Neural cell (in vitro differentiated cells): ENCODE measurements around the gene PPIL6. TPM values are rescaled to one million over a fixed set of nuclear protein-coding genes. Genes with fewer than 3 reads are reported as not detected.

Source experiments
- H2AFZ ChIP-seq: fragments of 200-600, 300-800 bp; sonication (generic), shearing (Covaris generic); 2 replicates; pipeline ENCODE4 v1.6.0; 2014; ENCODE audit warnings: low read depth, mild to moderate bottlenecking, antibody characterized with exemption, low read length, moderate library complexity
- H3F3A ChIP-seq: fragments of 200-600 bp; shearing (Covaris generic); 2 replicates; pipeline ENCODE4 v1.6.1; 2016; ENCODE audit warnings: mild to moderate bottlenecking, moderate library complexity, mixed read lengths, antibody characterized with exemption, low read length; ENCODE audit not compliant: insufficient read depth, poor library complexity, severe bottlenecking
- H3K27ac ChIP-seq: fragments of 200-600, 300-800 bp; sonication (generic), shearing (Covaris generic); 2 replicates; pipeline ENCODE4 v1.5.1; 2014; ENCODE audit warnings: mild to moderate bottlenecking, low read length, moderate library complexity
- H3K27me3 ChIP-seq: fragments of 300-800, 200-600 bp; sonication (generic), shearing (Covaris generic); 2 replicates; pipeline ENCODE4 v1.6.0; 2014; ENCODE audit warnings: mild to moderate bottlenecking, low read depth, low read length, moderate library complexity; ENCODE audit not compliant: insufficient read depth
- H3K36me3 ChIP-seq: fragments of 300-800, 200-600 bp; sonication (generic), shearing (Covaris generic); 2 replicates; pipeline ENCODE4 v1.5.1; 2014; ENCODE audit warnings: mild to moderate bottlenecking, antibody characterized with exemption, low read length, moderate library complexity; ENCODE audit not compliant: insufficient read depth
- H3K4me2 ChIP-seq: fragments of 300-800, 200-600 bp; sonication (generic), shearing (Covaris generic); 2 replicates; pipeline ENCODE4 v1.6.0; 2014; ENCODE audit warnings: mild to moderate bottlenecking, low read length
- H3K4me3 ChIP-seq: fragments of 300-800, 200-600 bp; sonication (generic), shearing (Covaris generic); 2 replicates; pipeline ENCODE4 v1.5.1; 2014; ENCODE audit warnings: mild to moderate bottlenecking, low read length, moderate library complexity
- H3K79me2 ChIP-seq: fragments of 200-600 bp; shearing (Covaris generic); replicated peaks from 2 replicates; pipeline ENCODE4 v1.6.0; 2014; ENCODE audit warnings: mild to moderate bottlenecking, low read length, moderate library complexity; ENCODE audit not compliant: insufficient read depth
- H3K9ac ChIP-seq: fragments of 300-800, 200-600 bp; sonication (generic), shearing (Covaris generic); 2 replicates; pipeline ENCODE4 v1.6.1; 2016; ENCODE audit warnings: mild to moderate bottlenecking, low read length, mixed read lengths
- H3K9me2 ChIP-seq: fragments of 200-600 bp; shearing (Covaris generic); 2 replicates; pipeline ENCODE4 v1.6.1; 2016; ENCODE audit warnings: mild to moderate bottlenecking, low read length, mixed read lengths; ENCODE audit not compliant: insufficient read depth
- H3K9me3 ChIP-seq: fragments of 200-600, 300-800 bp; sonication (generic), shearing (Covaris generic); 2 replicates; pipeline ENCODE4 v1.6.1; 2016; ENCODE audit warnings: mild to moderate bottlenecking, mixed run types, low read length, moderate library complexity, mixed read lengths
- H4K20me1 ChIP-seq: fragments of 200-600 bp; shearing (Covaris generic); 2 replicates; pipeline ENCODE4 v1.6.1; 2016; ENCODE audit warnings: mild to moderate bottlenecking, mixed run types; ENCODE audit not compliant: insufficient read depth
- CTCF ChIP-seq: fragments of 450-650 bp; IDR thresholded peaks from 2 replicates; pipeline ENCODE4 v1.5.1; 2014; ENCODE audit warnings: antibody characterized with exemption, mild to moderate bottlenecking, moderate library complexity; ENCODE audit not compliant: poor library complexity, severe bottlenecking
- EP300 ChIP-seq: fragments of 450-650 bp; conservative IDR thresholded peaks from 2 replicates; pipeline ENCODE4 v1.6.1; 2014; ENCODE audit warnings: antibody characterized with exemption, mild to moderate bottlenecking, moderate library complexity; ENCODE audit not compliant: poor library complexity, severe bottlenecking
- EZH2 ChIP-seq: fragments of 200-600, 300-800 bp; shearing (Covaris generic), sonication (generic); IDR thresholded peaks from 2 replicates; pipeline ENCODE4 v1.6.1; 2014; ENCODE audit warnings: antibody characterized with exemption, low read length, borderline replicate concordance, mild to moderate bottlenecking; ENCODE audit not compliant: insufficient read depth, poor library complexity, severe bottlenecking
- MXI1 ChIP-seq: fragments of 450-650 bp; conservative IDR thresholded peaks from 2 replicates; pipeline ENCODE4 v1.6.1; 2014; ENCODE audit warnings: antibody characterized with exemption, mild to moderate bottlenecking; ENCODE audit not compliant: poor library complexity, severe bottlenecking
- POLR2AphosphoS5 ChIP-seq: IDR thresholded peaks from 2 replicates; pipeline ENCODE4 v1.6.1; 2012
- RAD21 ChIP-seq: fragments of 450-650 bp; conservative IDR thresholded peaks from 2 replicates; pipeline ENCODE4 v1.6.1; 2014; ENCODE audit warnings: antibody characterized with exemption, mild to moderate bottlenecking, moderate library complexity
- SMC3 ChIP-seq: fragments of 450-650 bp; conservative IDR thresholded peaks from 2 replicates; pipeline ENCODE4 v1.6.1; 2014; ENCODE audit warnings: antibody characterized with exemption, mild to moderate bottlenecking, moderate library complexity; ENCODE audit not compliant: poor library complexity
- TAF1 ChIP-seq: IDR thresholded peaks from 2 replicates; pipeline ENCODE4 v1.6.1; 2012; ENCODE audit warnings: low read depth
- polyA plus RNA-seq: library from polyadenylated mRNA; depleted of rRNA; stranded (reverse); fragments of >200 nt; gene quantifications from 2 replicates; pipeline ENCODE4 v1.2.3, GENCODE V29; 2014
- TF ChIP-seq, protein P1 (sequence below): IDR thresholded peaks from 2 replicates; pipeline ENCODE4 v1.6.1; 2012; ENCODE audit warnings: borderline replicate concordance

Gene PPIL6
- polyA plus RNA-seq, 1 donor from 2014 or later: 11.8 TPM

DNA sequence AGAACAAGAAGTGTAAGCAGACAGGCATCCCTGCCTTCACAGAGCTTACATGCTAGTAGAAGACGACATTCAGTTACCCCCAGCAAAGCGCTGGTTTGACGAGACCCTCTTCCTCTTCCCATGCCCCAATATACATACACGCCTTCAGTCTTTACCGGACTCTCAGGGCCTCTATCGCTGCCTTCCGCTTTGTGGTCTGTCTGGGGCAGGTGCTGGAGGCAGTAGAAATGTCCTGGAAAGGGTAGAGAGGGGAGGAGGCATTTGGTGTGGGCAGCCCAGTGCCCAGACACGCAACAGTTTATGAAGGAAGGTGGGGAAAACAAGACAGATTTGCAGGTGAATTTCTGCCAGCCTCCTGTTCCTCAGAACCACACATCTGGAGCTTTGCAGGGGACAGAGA, 6.1 kb upstream of the PPIL6 start:
- TF ChIP-seq TAF1 (no peak), SMC3 (no peak), POLR2AphosphoS5 (no peak), MXI1 (no peak), CTCF (no peak), EP300 (no peak), RAD21 (no peak), EZH2 (no peak)
- TF ChIP-seq, protein P1, sequence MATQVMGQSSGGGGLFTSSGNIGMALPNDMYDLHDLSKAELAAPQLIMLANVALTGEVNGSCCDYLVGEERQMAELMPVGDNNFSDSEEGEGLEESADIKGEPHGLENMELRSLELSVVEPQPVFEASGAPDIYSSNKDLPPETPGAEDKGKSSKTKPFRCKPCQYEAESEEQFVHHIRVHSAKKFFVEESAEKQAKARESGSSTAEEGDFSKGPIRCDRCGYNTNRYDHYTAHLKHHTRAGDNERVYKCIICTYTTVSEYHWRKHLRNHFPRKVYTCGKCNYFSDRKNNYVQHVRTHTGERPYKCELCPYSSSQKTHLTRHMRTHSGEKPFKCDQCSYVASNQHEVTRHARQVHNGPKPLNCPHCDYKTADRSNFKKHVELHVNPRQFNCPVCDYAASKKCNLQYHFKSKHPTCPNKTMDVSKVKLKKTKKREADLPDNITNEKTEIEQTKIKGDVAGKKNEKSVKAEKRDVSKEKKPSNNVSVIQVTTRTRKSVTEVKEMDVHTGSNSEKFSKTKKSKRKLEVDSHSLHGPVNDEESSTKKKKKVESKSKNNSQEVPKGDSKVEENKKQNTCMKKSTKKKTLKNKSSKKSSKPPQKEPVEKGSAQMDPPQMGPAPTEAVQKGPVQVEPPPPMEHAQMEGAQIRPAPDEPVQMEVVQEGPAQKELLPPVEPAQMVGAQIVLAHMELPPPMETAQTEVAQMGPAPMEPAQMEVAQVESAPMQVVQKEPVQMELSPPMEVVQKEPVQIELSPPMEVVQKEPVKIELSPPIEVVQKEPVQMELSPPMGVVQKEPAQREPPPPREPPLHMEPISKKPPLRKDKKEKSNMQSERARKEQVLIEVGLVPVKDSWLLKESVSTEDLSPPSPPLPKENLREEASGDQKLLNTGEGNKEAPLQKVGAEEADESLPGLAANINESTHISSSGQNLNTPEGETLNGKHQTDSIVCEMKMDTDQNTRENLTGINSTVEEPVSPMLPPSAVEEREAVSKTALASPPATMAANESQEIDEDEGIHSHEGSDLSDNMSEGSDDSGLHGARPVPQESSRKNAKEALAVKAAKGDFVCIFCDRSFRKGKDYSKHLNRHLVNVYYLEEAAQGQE: no peak
- no peaks in the 10 kb centered on the region for H3K79me2 ChIP-seq
- H3K9ac ChIP-seq: no peak overlapping the region
- no peaks in the 10 kb centered on the region for H3K9me3 ChIP-seq
- H3K9me2 ChIP-seq: no peaks in the 10 kb centered on the region
- H4K20me1 ChIP-seq: no peaks in the 10 kb centered on the region
- H3K4me2 ChIP-seq: no peak overlapping the region
- H3K27ac ChIP-seq: no peak overlapping the region
- no peaks in the 10 kb centered on the region for H3K27me3 ChIP-seq
- H3K36me3 ChIP-seq: peaks cover 5% of the 10 kb centered on the region
- no peak overlapping the region for H2AFZ ChIP-seq
- no peaks in the 10 kb centered on the region for H3F3A ChIP-seq
- H3K4me3 ChIP-seq: no peak overlapping the region

DNA sequence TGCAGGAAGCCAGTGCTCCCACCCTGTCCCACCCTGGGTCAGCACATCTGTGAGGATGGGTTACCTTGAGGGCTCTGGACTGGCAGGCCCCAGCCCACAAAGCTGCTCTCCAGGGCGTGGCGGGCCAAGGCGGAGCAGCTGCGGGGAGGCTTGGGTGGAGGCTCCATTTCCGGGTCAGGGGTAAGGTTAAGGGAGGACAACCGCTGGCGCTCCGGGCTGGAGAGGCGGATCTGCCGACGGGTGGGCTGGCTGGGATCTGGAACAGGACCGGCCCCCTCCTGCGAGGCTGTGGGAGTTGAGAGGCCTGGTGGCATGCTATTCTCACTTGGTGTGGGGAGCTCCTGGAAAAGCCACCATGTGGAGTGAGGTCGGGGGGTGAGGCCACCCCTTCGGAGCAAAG, 5.6 kb upstream of the PPIL6 start:
- H3K4me2 ChIP-seq: no peak overlapping the region
- no peaks in the 10 kb centered on the region for H3K9me3 ChIP-seq
- no peaks in the 10 kb centered on the region for H3K27me3 ChIP-seq
- no peak overlapping the region for H3K9ac ChIP-seq
- peaks cover 5% of the 10 kb centered on the region for H3K36me3 ChIP-seq
- H3K4me3 ChIP-seq: no peak overlapping the region
- TF ChIP-seq EZH2: no peak
- TF ChIP-seq POLR2AphosphoS5: no peak
- TF ChIP-seq SMC3: no peak
- TF ChIP-seq EP300: no peak
- no peak for TF ChIP-seq CTCF
- no peak for TF ChIP-seq RAD21
- TF ChIP-seq TAF1: no peak
- no peak for TF ChIP-seq MXI1
- TF ChIP-seq, protein P1: no peak
- no peaks in the 10 kb centered on the region for H3F3A ChIP-seq
- H2AFZ ChIP-seq: no peak overlapping the region
- H4K20me1 ChIP-seq: no peaks in the 10 kb centered on the region
- no peaks in the 10 kb centered on the region for H3K9me2 ChIP-seq
- no peak overlapping the region for H3K27ac ChIP-seq
- no peaks in the 10 kb centered on the region for H3K79me2 ChIP-seq
